ENCODE data around the gene CPXCR1.
"Not testable (repeated sequence)": the region's sequence is repeated elsewhere in the genome, so short reads cannot be mapped to it uniquely, and the experiment has no call there.

Gene CPXCR1

DNA sequence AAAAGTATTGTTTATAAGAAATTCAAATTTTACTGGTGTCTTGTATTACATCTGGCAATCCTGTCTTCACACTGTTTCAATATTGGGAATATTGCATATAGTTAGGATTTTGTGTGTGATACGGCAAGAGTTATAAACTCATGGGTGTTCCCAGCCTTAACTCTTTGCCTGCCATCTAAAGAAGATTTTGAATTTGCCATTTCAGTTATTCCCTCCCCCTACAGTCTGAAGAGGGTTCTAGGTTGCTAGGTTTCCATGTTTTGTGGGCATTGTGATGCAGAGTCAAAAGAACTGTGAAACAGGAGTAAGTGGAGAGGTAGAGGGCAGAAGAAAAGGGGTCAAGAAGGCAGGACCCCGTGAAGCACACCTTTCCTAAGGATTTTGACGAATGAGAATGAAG lies at the start of gene CPXCR1:
TSS of gene CPXCR1 (plus strand) at position 301 of the 400 bp plus-strand sequence. CDS start 6,190 bp downstream, outside the sequence.
- FAIRE-seq, result no peak

DNA sequence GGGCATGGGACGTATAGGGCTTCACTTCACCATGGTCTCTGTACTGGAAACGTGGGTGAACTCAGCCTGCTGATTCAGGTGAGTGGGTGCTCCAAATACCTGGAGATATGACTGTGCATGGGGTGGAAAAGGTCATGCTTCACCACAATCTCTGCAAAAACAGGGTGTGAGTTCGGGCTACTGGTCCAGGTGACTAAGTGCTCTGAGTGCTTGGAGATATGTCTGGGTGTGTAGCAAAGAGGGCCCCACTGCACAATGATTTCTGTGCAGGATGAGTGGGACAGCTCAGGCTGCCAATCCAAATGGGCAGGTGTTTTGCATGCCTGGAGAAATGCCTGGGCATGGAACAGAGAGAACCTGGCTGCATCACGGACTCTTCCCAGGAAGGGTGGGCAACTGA lies 11.2 kb upstream of the CPXCR1 start:
- FAIRE-seq, result no peak

DNA sequence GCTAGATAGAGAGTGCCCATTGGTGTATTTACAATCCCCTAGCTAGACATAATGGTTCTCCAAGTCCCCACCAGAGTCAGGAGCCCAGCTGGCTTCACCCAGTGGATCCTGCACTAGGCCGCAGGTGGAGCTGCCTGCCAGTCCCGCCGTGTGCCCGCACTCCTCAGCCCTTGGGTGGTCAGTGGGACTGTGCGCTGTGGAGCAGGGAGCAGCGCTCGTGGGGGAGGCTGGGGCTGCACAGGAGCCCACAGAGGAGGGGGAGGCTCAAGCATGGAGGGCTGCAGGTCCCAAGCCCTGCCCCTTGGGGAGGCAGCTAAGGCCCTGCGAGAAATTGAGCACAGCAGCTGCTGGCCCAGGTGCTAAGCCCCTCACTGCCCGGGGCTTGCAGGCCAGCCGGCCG lies 810 bp upstream of the CPXCR1 start:
- FAIRE-seq, result not testable (repeated sequence)

DNA sequence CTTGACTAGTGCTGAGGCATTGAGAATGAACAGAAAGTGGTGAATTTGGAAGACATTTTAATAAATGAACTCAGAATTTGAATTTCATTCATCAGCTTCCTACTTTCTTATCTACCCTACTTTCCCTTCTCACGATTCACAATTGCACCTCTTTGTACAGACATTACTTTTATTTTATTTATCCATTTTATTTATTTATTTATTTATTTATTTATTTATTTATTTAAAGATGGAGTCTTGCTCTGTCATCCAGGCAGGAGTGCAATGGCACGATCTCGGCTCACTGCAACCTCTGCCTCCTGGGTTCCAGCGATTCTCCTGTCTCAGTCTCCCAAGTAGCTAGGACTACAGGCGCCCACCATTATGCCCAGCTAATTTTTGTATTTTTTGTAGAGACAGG lies 5.3 kb downstream of the CPXCR1 start:
- FAIRE-seq, result not testable (repeated sequence)

DNA sequence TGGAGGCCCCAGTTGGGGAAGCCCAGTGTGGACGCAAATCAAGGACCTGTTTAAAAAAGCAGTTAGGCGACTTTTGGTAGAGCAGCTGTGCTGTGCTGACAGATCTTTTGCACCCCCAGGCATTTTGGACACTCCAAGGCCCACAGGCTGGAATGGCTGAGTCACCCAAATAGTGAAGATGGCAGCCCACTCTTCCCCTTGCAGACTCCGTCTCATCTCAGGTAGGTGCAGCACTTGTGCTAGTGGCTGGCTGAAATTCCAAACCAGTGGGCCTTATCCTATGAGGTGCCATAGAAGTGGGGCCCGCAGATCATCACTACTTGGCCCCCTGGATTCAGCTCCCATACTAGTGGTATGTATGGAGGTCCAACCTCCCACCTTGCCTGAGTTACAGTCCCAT lies 42.8 kb downstream of the CPXCR1 start:
- FAIRE-seq, result no peak
